ENCODE measurements around the gene PSORS1C2. TPM values are rescaled to one million over a fixed set of nuclear protein-coding genes. Genes with fewer than 3 reads are reported as not detected.

Gene PSORS1C2
- total and polyA plus RNA-seq, 2 donors (not counting 3 experiments of a cell fraction or from before 2014, with no cell fraction given): not detected

- no TSS peak for BruUV-seq (replicated peaks)
- no peaks in the 10 kb centered on the region for H3K79me2 ChIP-seq (ENCODE audit: control insufficient read depth, insufficient read depth, low read length)
- no peak overlapping the region for H3K9ac ChIP-seq (replicated peaks; ENCODE audit: extremely low read depth, insufficient read depth, low read length)
- dilution Hi-C loops (cut with MboI; ENCODE audit: extremely low pct_ligation_motif_present, low sequenced_read_pairs) (no loop called here), intact Hi-C loops (cut with micrococcal nuclease) (no loop called here)
- H3K4me3 ChIP-seq (replicated peaks in 1 of 3; ENCODE audit: insufficient read depth in 1 of 3, low read depth in 1 of 3, low read length in 3 of 3): no peak overlapping the region
- no peaks in the 10 kb centered on the region for H4K20me1 ChIP-seq (replicated peaks; ENCODE audit: control insufficient read depth, extremely low read depth, insufficient read depth, low read length)
- no peaks in the 10 kb centered on the region for H3K36me3 ChIP-seq (ENCODE audit: control insufficient read depth in 2 of 2, extremely low read depth in 1 of 2, insufficient read depth in 2 of 2, low read length in 2 of 2)
- DNase-seq (ENCODE audit: low read depth, low spot score) (no peak), FAIRE-seq (no peak)
- H3K4me1 ChIP-seq (ENCODE audit: control insufficient read depth, extremely low read depth, insufficient read depth, low read length): peaks cover 38% of the 10 kb centered on the region
- no peaks in the 10 kb centered on the region for H3K27me3 ChIP-seq (ENCODE audit: control insufficient read depth in 2 of 2, insufficient read depth in 2 of 2, low read length in 2 of 2)
- ChIA-PET POLR2A (no interaction called here), CTCF (interaction anchor here (1.0 to 6.3 kb wide), 5 partner anchors 13 to 270 kb away, joined by 3 to 45 read pairs (median 4); partner anchors contain the start of gene PSORS1C1)
- H2AFZ ChIP-seq (ENCODE audit: low read depth, low read length): no peak overlapping the region
- H3K27ac ChIP-seq (ENCODE audit: insufficient read depth, low read depth, low read length): no peak overlapping the region
- H3K9me1 ChIP-seq (replicated peaks; ENCODE audit: control insufficient read depth, extremely low read depth, insufficient read depth, low read length): no peaks in the 10 kb centered on the region
- TF ChIP-seq FOS (IDR thresholded peaks at IDR 0.05; ENCODE audit: borderline replicate concordance, insufficient read depth, low read length) (no peak), POLR2AphosphoS5 (IDR thresholded peaks at IDR 0.05; ENCODE audit: insufficient read depth, low read depth, low read length) (no peak)
- no peaks in the 10 kb centered on the region for H3K9me3 ChIP-seq (replicated peaks; ENCODE audit: control insufficient read depth, insufficient read depth, low read length)
- no peak overlapping the region for H3K4me2 ChIP-seq (ENCODE audit: insufficient read depth, low read length)
Measured at GRCh38 chr6:31092238-31092637, 46.6 kb downstream of the PSORS1C2 start.

DNA sequence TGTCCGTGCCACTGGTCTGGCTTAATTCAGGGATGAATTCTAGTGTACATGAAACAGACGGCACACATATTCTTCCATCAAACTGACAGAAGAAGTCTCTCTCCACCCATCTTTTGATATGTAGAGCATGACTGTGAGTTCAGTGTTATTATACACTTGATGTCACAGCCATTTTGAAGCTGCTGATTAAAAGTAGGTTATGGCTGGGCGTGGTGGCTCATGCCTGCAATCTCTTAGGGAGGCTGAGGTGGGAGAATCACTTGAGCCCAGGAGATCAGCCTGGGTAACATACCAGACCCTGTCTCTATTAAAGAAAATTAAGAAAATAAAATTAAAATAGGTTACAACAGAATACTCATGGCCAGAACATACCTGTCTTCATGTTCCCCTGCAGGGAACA lies 47.2 kb downstream of the PSORS1C2 start:
- intact Hi-C loops (cut with micrococcal nuclease): no loop called here
- FAIRE-seq (no peak), DNase-seq (ENCODE audit: low read depth, low spot score) (no peak)
- ChIA-PET POLR2A (no interaction called here), CTCF (interaction anchor here (1.1 to 6.3 kb wide), 3 partner anchors 12 to 35 kb away, joined by 3 to 45 read pairs (median 24); partner anchors contain the start of gene PSORS1C1)
- dilution Hi-C loops (cut with MboI; ENCODE audit: extremely low pct_ligation_motif_present, low sequenced_read_pairs): no loop called here
- Histone ChIP-seq H3K9ac (replicated peaks; ENCODE audit: extremely low read depth, insufficient read depth, low read length) (no peak overlapping the region), H3K36me3 (ENCODE audit: control insufficient read depth in 2 of 2, extremely low read depth in 1 of 2, insufficient read depth in 2 of 2, low read length in 2 of 2) (no peaks in the 10 kb centered on the region), H3K9me1 (replicated peaks; ENCODE audit: control insufficient read depth, extremely low read depth, insufficient read depth, low read length) (no peaks in the 10 kb centered on the region), H3K79me2 (ENCODE audit: control insufficient read depth, insufficient read depth, low read length) (no peaks in the 10 kb centered on the region), H2AFZ (ENCODE audit: low read depth, low read length) (no peak overlapping the region), H3K27ac (ENCODE audit: insufficient read depth, low read depth, low read length) (no peak overlapping the region), H3K9me3 (replicated peaks; ENCODE audit: control insufficient read depth, insufficient read depth, low read length) (no peaks in the 10 kb centered on the region), H3K4me1 (ENCODE audit: control insufficient read depth, extremely low read depth, insufficient read depth, low read length) (peaks cover 38% of the 10 kb centered on the region), H3K4me3 (replicated peaks in 1 of 3; ENCODE audit: insufficient read depth in 1 of 3, low read depth in 1 of 3, low read length in 3 of 3) (no peak overlapping the region), H3K27me3 (ENCODE audit: control insufficient read depth in 2 of 2, insufficient read depth in 2 of 2, low read length in 2 of 2) (no peaks in the 10 kb centered on the region), H4K20me1 (replicated peaks; ENCODE audit: control insufficient read depth, extremely low read depth, insufficient read depth, low read length) (no peaks in the 10 kb centered on the region), H3K4me2 (ENCODE audit: insufficient read depth, low read length) (no peak overlapping the region)
- TF ChIP-seq FOS (IDR thresholded peaks at IDR 0.05; ENCODE audit: borderline replicate concordance, insufficient read depth, low read length) (no peak), POLR2AphosphoS5 (IDR thresholded peaks at IDR 0.05; ENCODE audit: insufficient read depth, low read depth, low read length) (no peak), CTCF (IDR thresholded peaks at IDR 0.05; ENCODE audit: extremely low read depth in 1 of 2, insufficient read depth in 1 of 2, low read depth in 1 of 2, low read length in 2 of 2) (no peak), EZH2 (IDR thresholded peaks at IDR 0.05; ENCODE audit: borderline replicate concordance, low read depth, low read length, severe bottlenecking) (no peak), JUN (IDR thresholded peaks at IDR 0.05; ENCODE audit: borderline replicate concordance, insufficient read depth, insufficient read length, low read depth) (no peak), GATA2 (IDR thresholded peaks at IDR 0.05; ENCODE audit: insufficient read depth, insufficient read length, low read depth, low read length) (no peak), MYC (IDR thresholded peaks at IDR 0.05; ENCODE audit: low read depth, low read length) (no peak), POLR2A (IDR thresholded peaks at IDR 0.05; ENCODE audit: low read depth, low read length) (no peak)
- TF ChIP-seq, protein P1, sequence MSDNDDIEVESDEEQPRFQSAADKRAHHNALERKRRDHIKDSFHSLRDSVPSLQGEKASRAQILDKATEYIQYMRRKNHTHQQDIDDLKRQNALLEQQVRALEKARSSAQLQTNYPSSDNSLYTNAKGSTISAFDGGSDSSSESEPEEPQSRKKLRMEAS (IDR thresholded peaks at IDR 0.05; ENCODE audit: insufficient read depth, insufficient read length): no peak
- no TSS peak for BruUV-seq (replicated peaks)
